ENCODE data around the gene LRCH2.
"Not testable (repeated sequence)": the region's sequence is repeated elsewhere in the genome, so short reads cannot be mapped to it uniquely, and the experiment has no call there.

Gene LRCH2

GRCh38 chrX:115233497-115234455, at the start of gene LRCH2:
LRCH2 (minus strand) TSS chrX:115234096; CDS start chrX:115234041, 55 bp downstream.
- no peak for DNase-seq (ENCODE audit: low read depth in 3 of 3, low spot score in 1 of 3)

- no peak for DNase-seq (ENCODE audit: low read depth in 3 of 3, low spot score in 1 of 3)
Measured at GRCh38 chrX:115269051-115269683, 35.3 kb upstream of the LRCH2 start.

- no peak for DNase-seq (ENCODE audit: low read depth in 3 of 3, low spot score in 1 of 3)
Measured at GRCh38 chrX:115268421-115268820, 34.5 kb upstream of the LRCH2 start.

- no peak for DNase-seq (ENCODE audit: low read depth in 3 of 3, low spot score in 1 of 3)
Measured at GRCh38 chrX:115266300-115266699, 32.4 kb upstream of the LRCH2 start.

GRCh38 chrX:115264009-115264408, 30.1 kb upstream of the LRCH2 start:
- DNase-seq (ENCODE audit: low read depth in 3 of 3, low spot score in 1 of 3) = no peak

GRCh38 chrX:115261148-115261547, 27.3 kb upstream of the LRCH2 start:
- DNase-seq (ENCODE audit: low read depth in 3 of 3, low spot score in 1 of 3) = no peak

GRCh38 chrX:115260330-115260729, 26.4 kb upstream of the LRCH2 start:
- DNase-seq (ENCODE audit: low read depth in 3 of 3, low spot score in 1 of 3) = no peak

DNA sequence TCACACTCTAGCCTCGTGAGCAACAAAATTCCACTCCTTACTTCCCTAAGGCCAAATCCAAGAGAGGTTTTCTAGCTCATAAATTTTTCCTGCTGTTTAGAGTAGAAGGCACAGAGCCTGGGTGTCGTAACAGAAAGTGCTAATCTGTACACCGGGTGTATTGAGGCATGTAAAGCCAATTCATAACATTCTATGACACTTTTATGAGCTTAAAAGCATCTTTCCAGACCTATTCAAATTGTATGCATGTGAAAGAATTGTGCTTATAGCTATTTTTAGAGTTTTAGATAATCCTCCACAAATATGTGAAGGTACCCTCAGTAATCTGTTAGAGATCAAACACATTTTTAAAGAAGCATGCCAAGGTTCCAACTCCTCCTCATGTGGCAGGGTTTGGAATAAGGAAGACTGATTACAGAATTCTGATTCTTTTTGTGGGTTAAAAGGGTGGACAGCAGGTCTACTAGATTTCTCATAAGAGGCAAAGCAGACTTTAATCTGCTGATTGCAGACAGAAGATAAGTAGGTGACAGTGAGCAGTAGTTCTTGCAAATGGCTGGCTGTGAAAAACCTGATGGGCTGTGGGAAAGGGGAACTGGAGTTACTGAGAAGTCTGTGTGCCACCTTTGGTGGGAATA, 25.5 kb upstream of the LRCH2 start:
- DNase-seq (ENCODE audit: low read depth in 3 of 3, low spot score in 1 of 3) = no peak

DNA sequence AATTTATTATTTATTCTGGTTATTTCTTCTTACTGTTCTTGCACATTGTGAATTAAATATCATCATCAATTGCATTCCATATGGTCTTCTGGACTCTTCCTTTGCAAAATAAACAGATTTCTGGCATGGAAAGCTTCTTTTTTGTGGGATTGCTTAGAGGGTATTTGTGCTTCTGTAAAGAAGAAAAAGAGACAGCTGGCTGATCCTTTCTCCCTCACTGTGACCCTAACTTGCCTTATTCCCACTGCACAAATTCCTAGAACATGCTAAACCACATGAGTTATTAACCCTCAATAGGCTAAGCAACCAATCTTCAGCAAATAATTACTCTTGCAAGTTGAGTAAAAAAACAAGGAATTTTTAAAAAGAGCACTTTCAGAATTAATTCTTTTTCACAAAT, 23.8 kb upstream of the LRCH2 start:
- no peak for DNase-seq (ENCODE audit: low read depth in 3 of 3, low spot score in 1 of 3)

DNA sequence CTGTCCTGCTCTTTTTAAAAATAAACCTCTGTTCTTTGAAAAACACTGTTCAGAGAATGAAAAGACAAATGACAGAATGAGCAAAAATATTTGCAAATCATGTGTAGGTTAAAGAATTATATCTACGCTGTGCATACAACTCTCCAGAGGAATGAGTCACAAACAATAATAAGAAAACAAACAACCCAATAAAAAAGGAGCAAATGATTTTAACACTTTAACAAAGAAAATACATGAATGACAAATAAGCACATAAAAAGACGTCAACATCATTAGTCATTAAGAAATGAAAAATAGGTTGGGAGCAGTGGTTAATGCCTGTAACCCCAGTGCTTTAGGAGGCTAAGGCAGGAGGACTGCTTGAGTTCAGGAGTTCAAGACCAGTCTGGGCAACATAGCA, 21.1 kb upstream of the LRCH2 start:
- DNase-seq (ENCODE audit: low read depth in 3 of 3, low spot score in 1 of 3) = no peak

DNA sequence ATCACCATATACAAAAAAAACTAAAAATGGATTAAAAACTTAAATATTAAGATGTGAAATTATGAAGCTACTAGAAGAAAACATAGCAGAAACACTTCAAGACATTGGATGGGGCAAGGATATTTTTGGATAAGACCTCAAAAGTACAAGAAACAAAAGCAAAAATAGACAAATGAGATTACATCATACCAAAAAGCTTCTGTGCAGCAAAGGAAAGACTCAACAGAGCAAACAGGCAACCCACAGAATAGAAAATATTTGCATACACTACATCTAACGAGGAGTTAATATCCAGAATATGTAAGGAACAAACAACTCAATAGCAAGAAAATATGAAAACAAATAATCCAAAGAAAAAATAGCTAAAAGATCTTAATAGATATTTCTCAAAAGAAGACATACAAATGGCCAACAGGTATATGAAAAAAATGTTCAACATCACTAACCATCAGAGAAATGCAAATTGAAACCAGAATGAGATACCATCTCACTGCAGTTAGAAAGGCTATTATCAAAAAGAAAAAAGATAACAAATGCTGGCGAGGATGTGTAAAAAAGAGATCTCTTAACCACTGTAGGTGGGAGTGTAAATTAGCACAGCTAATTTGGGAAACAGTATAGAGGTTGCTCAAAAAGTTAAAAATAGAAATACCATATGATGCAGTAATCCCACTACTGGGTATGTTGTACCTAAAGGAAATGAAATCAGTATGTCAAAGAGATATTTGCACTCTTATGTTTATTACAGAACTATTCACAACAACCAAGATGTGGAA, 17.8 kb upstream of the LRCH2 start:
- DNase-seq (ENCODE audit: low read depth in 3 of 3, low spot score in 1 of 3) = no peak

GRCh38 chrX:115237056-115237455, 3.2 kb upstream of the LRCH2 start:
- DNase-seq (ENCODE audit: low read depth in 3 of 3, low spot score in 1 of 3) = no peak

DNA sequence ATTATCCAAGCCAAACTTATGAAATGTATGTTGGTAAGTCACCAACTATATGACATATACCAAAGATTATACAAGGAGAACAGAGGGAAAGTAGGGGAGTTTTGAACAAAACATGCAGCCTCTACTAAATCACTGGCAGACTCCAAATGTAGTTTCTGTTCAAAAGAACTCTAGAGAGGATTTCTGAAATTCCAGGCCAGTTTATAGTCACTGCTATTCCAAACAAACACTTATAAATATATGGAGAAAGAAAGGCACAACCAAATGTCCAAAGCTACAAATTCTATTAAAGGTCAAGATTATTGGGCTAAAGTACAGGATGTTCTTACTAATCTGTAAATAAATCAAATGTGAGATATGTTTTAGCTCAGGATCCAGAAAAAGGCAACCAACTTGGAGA, 2.7 kb upstream of the LRCH2 start:
- DNase-seq (ENCODE audit: low read depth in 3 of 3, low spot score in 1 of 3) = no peak

DNA sequence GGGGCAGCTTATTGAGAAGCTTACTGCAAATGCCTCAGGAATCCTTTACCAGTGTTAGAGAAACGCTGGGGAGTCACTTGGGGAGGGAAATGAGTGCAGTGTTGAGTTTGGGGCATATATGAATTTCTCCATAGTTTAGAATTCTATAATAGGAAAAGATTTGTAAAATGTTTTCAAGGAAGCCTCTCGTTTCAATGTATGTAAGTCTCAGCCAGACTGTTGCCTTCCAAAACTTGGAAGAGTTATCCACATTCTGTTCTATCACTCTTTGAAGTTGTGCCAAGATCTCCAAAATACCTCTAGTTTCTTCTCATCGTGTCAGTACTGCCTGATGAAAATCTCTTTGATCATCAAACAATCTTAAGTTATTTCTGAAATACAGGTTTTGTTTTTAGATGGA, 565 bp upstream of the LRCH2 start:
- DNase-seq (ENCODE audit: low read depth in 3 of 3, low spot score in 1 of 3) = no peak

- no peak for DNase-seq (ENCODE audit: low read depth in 3 of 3, low spot score in 1 of 3)
Measured at GRCh38 chrX:115232933-115233496, 881 bp downstream of the LRCH2 start.

- no peak for DNase-seq (ENCODE audit: low read depth in 3 of 3, low spot score in 1 of 3)
Measured at GRCh38 chrX:115229337-115230003, 4.4 kb downstream of the LRCH2 start.

- no peak for DNase-seq (ENCODE audit: low read depth in 3 of 3, low spot score in 1 of 3)
Measured at GRCh38 chrX:115226929-115227328, 7.0 kb downstream of the LRCH2 start.

- DNase-seq (ENCODE audit: low read depth in 3 of 3, low spot score in 1 of 3) = not testable (repeated sequence)
Measured at GRCh38 chrX:115217346-115217745, 16.6 kb downstream of the LRCH2 start.

DNA sequence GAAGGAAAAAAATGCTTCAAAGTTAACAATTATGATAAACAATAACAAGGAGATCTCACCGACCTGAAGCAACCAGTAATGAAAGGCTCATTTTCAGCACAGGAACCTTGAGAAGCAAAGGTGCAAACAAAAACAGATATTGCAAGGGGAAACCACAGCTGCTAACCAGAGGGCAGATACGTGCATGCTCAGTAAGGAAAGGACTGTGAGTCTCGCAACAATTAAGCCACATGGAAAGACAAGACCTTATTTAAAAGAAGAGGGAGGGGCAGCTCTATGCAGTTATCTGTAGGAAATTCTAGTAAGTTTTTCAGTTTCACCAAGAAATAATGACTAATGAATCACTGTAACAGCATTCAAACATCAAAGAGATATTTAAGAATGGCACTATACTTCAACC, 19.3 kb downstream of the LRCH2 start:
- DNase-seq (ENCODE audit: low read depth in 3 of 3, low spot score in 1 of 3) = no peak

DNA sequence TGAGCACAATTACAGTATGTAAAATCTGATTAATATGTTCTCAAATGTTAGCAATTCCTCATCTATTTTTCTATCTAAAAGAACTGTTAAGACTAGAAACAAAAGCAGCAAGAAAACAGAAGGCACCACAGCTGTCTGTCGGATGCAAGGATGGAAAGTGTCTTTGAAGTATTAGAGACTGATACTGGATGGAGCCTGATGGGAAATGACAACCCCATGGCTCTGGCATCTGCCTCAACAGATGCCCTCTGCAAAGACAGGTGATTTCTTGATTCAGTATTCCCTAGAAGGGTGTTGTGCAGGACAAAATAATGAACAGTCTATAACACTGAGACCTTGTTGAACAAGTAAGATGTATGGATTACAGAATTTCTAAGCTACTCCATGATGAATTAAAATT, 19.7 kb downstream of the LRCH2 start:
- DNase-seq (ENCODE audit: low read depth in 3 of 3, low spot score in 1 of 3) = no peak
